DND-41 (cell line): Measurements from ENCODE around the gene MYLK2.

Experiments
- EZH2 ChIP-seq: IDR thresholded peaks from 3 replicates; pipeline ENCODE4 v1.6.1; 2012; ENCODE audit warnings: borderline replicate concordance, low read depth, mild to moderate bottlenecking, moderate library complexity, low read length, inconsistent platforms; ENCODE audit not compliant: severe bottlenecking
- TF ChIP-seq, protein P1 (sequence below): IDR thresholded peaks from 2 replicates; pipeline ENCODE4 v1.5.1; 2012; ENCODE audit warnings: borderline replicate concordance, low read length, moderate library complexity, mild to moderate bottlenecking; ENCODE audit not compliant: poor library complexity, severe bottlenecking; ENCODE audit errors: extremely low read depth

DNA sequence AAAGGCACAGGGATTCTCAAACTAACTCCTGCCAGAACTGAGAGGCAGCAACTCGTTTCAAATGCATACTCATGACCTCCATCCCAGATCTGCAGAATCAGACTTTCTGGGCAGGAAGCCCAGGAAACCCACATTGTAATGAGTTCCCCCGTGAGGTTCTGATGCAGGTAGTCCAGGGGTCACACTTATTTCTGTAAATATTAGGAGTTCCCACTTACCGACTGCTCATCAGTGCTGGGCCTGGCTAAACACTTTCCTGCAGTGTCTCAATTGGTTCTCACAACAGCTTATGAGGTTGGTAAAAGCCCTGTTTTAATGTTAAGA is 39.6 kb downstream of the MYLK2 start:
- TF ChIP-seq, protein P1, sequence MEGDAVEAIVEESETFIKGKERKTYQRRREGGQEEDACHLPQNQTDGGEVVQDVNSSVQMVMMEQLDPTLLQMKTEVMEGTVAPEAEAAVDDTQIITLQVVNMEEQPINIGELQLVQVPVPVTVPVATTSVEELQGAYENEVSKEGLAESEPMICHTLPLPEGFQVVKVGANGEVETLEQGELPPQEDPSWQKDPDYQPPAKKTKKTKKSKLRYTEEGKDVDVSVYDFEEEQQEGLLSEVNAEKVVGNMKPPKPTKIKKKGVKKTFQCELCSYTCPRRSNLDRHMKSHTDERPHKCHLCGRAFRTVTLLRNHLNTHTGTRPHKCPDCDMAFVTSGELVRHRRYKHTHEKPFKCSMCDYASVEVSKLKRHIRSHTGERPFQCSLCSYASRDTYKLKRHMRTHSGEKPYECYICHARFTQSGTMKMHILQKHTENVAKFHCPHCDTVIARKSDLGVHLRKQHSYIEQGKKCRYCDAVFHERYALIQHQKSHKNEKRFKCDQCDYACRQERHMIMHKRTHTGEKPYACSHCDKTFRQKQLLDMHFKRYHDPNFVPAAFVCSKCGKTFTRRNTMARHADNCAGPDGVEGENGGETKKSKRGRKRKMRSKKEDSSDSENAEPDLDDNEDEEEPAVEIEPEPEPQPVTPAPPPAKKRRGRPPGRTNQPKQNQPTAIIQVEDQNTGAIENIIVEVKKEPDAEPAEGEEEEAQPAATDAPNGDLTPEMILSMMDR: no peak
- TF ChIP-seq EZH2: no peak
